Liver (tissue), 2 donors: ENCODE measurements around the gene TMEM161A.

Experiments
- JUND ChIP-seq, 2 donors: IDR thresholded peaks; 2 replicates each; pipeline ENCODE4 v1.6.1; 2016; ENCODE audit warnings: antibody characterized with exemption in 2 of 2
- TAF1 ChIP-seq: conservative IDR thresholded peaks from 2 replicates; pipeline ENCODE4 v1.6.1; 2016; ENCODE audit warnings: antibody characterized with exemption, mild to moderate bottlenecking
- TF ChIP-seq, protein P1 (sequence below): IDR thresholded peaks from 2 replicates; pipeline ENCODE4 v1.6.1; 2016; ENCODE audit warnings: antibody characterized with exemption
- donor health status: healthy.

DNA sequence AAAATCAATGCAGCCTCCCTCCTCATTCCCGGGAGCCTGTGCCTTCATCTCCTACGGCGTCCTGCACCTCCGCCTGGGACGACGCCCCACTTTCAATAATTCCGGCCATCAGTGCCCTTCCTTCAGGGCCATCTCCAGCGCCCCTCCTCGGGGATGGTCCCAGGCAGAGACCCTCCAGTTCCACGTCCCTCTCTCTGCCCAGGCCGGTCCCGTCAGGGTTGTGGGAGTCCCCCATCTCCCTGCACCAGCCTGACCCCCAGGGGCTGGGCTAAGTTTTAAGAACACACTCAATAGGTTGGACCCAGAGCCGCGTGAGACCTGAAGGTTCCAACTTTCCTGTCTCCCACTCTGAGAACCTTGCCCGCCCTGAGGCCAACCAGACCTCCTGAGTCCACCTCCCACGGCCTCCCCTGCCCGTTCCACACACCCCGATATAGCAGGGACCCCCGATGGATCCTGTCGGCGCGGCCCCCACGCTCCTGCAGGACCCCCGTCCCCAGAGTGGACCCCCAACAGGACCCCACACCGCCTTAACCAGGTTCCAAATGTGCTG lies 646 bp downstream of the TMEM161A start:
- TF ChIP-seq JUND (IDR thresholded peaks at IDR 0.05), result no peak
- TF ChIP-seq, protein P1, sequence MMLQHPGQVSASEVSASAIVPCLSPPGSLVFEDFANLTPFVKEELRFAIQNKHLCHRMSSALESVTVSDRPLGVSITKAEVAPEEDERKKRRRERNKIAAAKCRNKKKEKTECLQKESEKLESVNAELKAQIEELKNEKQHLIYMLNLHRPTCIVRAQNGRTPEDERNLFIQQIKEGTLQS, result no peak
- TF ChIP-seq TAF1, result no peak
